NCI-H446 (cell line): ENCODE measurements around the gene FSTL4.
"Not testable (repeated sequence)": the region's sequence is repeated elsewhere in the genome, so short reads cannot be mapped to it uniquely, and the experiment has no call there.

Source experiments
- DNase-seq, 2 experiments: peaks; one replicate each; lab custom pipeline; 2025; lab: John Stamatoyannopoulos, UW

FSTL4 gene

GRCh38 chr5:133456933-133457402 lies 155.4 kb downstream of the FSTL4 start:
- no peak for DNase-seq

DNA sequence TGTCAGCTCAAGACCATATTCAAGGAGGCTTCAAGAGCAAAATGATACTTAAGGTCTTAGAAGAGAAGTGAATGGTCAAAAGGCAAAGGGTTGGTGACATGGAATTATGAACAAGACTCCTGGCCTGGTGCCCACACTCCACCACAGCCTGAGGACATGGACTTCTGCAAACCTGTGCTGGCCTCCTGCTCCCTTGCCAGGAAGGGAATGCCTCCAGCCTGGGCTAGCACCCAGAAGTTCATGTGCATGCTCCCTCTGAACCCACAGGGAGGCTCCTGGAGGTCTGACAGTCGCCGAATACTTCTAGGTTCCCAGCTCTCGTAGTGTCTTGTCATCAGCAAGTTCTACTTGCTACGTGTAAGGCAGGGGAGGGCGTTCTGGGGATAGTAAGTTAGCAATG lies 156.7 kb downstream of the FSTL4 start:
- no peak for DNase-seq

- no peak for DNase-seq
These were observed 157.9 kb downstream of the FSTL4 start for GRCh38 chr5:133454442-133454841.

GRCh38 chr5:133453831-133454230 lies 158.5 kb downstream of the FSTL4 start:
- DNase-seq = no peak

- no peak for DNase-seq
These were observed 159.1 kb downstream of the FSTL4 start for GRCh38 chr5:133453084-133453780.

GRCh38 chr5:133451926-133452325 lies 160.4 kb downstream of the FSTL4 start:
- DNase-seq = no peak

GRCh38 chr5:133450286-133450685 lies 162.1 kb downstream of the FSTL4 start:
- no peak for DNase-seq

DNA sequence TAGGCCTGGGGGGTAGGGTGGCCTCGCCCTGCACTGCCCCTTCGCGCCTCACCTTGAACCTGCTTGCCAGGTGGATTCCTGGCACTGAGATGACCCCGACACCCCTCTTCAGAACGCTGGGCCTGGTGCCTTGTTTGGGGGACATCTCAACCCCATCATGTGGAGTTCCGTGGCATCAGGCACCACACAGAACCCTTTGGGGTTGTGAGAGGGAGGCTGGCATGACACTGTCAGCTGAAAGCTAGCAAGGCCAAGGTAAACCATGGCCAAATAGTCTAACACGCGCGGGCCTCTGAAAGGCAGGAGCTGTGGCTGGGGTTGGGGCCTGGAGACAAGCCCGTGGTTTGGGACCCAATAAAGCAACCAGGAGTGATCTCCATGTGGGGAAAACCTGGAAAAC lies 163.2 kb downstream of the FSTL4 start:
- DNase-seq = no peak

DNA sequence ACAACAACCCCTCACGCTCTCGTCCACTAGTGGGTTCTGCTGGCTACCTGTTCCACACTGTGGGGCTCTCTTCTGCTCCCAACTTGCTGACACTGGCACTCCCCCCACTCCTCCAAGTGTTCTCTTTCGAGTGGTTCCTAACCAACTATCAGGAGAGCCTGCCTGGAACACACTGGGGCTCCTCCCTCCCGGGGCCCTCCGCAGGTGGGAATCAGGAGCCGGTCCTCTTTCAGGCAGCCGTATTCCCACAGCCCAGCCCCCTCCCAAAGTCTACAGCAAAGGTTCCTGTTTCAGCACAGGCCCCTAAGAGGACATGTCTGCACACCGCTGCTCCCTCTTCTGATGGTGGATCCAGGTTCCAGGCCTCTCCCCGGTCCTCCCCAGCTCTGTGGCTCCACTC lies 165.9 kb downstream of the FSTL4 start:
- DNase-seq = no peak

DNA sequence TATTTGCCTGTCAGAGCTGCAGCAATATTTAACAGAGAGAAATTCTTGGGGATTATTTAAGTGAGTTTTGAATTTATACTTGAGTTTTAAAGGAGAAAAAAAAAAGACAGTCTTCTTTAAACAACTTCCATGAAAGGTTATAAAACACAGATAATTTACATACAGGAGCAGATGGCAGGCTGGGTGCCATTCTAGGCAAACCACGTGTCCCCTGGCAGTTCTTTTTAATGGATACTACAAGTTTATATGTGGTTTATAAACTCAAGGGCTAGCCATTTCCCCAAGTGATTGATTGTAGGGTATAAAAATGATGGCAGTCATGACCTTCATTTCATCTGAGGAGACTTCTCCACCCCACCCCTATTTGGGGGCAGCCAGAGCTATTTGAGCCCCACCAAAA lies 166.6 kb downstream of the FSTL4 start:
- no peak for DNase-seq

GRCh38 chr5:133445204-133445603 lies 167.1 kb downstream of the FSTL4 start:
- not testable (repeated sequence) for DNase-seq

- no peak for DNase-seq
These were observed 167.6 kb downstream of the FSTL4 start for GRCh38 chr5:133444711-133445110.

DNA sequence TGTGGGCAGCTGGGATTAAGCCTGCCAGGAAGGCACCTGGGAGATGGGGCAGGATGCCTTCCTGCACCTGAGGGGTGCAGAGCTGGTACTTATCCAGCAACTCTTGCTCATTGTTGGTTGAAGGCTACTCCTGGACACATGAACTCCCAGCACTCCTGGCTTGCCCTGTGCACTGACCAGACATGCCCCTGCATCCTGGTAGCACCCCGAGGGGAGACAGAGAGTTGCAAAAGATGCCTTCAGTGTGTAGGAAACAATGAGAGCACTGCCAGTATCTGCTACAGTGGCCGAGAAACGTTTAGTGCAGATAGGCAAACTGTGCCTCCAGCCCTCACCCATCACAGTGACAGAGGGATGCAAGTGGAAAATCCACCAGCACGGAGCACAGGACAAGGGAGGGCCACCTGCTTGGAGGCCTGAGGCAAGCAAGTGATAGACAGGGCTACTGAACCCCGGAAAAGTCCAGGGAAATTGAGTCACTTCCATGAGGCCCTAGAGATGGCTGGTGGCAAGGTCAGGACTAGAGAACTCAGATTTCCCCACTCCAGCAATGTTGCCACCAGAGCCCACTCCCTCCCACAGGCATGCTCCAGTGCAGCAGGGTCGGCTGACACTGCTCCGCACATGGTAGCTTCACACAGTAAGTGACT lies 171.1 kb downstream of the FSTL4 start:
- DNase-seq = no peak

DNA sequence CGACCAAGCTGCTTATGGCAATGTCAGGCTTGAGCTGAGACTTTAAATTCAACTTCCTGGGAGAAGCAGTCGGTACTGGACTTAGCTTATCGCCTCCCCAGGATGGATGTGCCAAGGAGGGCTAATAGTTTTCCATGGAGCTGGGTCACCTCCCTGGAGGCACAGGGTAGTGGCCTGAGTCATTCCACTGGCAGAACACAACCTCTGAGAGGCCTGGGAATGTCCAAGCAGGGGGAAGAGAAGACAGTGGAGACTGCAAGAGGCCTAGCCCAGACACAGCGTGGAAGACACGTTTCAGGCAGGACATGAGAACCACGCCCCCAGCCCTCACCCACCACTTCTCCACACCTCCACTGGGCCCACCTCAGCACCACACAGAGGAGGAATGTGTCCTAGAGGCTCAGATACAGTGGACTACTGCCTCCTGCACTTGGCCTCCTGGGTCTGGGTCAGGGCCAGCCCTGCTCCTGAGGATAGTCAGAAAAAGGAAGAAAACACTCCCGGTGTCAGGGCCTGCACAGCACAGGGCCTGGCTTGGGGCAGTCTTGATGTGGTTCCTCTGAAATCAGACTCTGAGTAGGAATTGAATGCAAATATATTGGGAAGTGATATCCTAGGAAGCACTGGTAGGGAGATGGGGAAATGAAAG lies 171.8 kb downstream of the FSTL4 start:
- no peak for DNase-seq

GRCh38 chr5:133439859-133440258 lies 172.5 kb downstream of the FSTL4 start:
- DNase-seq = no peak

DNA sequence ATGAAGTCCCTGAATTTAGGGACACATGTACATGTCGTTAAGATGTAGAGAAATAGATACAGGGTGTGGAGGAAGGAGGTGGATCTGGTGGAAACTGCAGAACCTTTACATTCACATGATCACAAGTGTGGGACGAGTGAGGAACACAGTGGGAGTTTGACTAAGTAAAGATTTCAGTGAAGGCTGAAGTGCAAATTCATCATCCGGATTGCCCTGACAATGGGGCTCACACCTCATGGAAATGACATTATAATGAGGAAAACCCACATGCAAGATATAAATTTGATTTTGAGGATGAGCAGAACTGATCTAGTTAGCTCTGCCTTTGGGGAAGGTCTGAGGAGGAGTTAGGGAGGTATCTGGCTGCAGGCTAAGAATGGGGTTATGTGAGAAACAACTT lies 173.9 kb downstream of the FSTL4 start:
- DNase-seq = no peak

- DNase-seq = no peak
These were observed 178.0 kb downstream of the FSTL4 start for GRCh38 chr5:133434336-133434735.

DNA sequence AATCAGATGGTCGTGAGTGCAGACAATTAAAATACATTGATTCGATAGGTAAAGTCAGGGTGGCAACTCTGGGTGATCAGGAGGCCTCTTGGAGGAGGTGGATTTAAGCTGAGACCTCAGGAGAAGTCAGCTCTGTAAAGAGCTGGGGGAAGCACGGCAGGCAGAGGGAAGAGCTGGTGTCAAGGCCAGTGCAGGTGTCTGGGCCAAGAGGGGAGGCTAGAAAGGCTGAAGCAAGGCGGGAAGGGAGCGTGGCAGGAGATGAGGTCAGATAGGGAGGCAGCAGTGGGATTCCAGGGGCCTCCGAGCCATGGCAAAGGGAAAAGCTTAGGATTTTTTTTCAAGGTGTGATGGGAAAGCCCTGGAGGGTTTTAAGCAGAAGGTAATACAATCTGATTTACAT lies 178.7 kb downstream of the FSTL4 start:
- no peak for DNase-seq

GRCh38 chr5:133432956-133433532 lies 179.3 kb downstream of the FSTL4 start:
- DNase-seq = no peak

DNA sequence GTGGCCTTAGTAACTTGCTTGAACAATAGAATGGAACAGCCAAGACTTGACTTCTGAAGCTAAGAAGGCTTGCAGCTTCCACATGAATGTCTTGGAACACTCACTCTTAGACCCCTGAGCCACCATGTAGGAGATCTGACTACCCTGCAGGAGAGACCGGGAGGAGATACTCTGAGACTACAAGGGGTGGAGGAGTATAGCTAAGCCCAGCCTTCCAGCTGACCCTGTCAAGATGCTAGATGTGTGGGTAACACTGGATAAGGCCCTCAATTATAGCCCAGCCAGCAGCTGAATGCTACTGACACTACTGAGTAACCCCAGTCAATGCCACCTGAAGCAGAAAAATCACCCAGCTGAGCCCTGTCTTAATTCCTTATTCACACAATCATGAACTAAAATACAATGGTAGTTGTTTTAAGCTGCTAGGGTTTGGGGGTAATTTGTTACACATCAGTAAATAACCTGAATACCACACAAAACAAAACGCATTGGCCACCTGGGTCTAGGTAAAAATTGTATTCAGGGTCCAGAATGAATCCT lies 180.9 kb downstream of the FSTL4 start:
- DNase-seq = no peak

- no peak for DNase-seq
These were observed 182.2 kb downstream of the FSTL4 start for GRCh38 chr5:133430095-133430494.

- DNase-seq = no peak
These were observed 183.3 kb downstream of the FSTL4 start for GRCh38 chr5:133429046-133429445.
